Esophagus muscularis mucosa (tissue), 4 donors: Measurements from ENCODE around the gene RNFT2. TPM values are rescaled to one million over a fixed set of nuclear protein-coding genes. Genes with fewer than 3 reads are reported as not detected.
A peak's percentile ranks its signal among the peaks of the same experiment; 100 is the strongest.

Experiments
- DNase-seq: peaks from one replicate; pipeline ENCODE4 v3.0.0-alpha.2; 2017; ENCODE audit errors: extremely low spot score
- H3K27ac ChIP-seq, 4 donors: fragments of 200-600 bp; sonication (generic); replicated peaks in 1 of 4; 1 replicate in 3 of 4; 2 replicates in 1 of 4; pipeline ENCODE4 v1.5.1; 2016 to 2019; ENCODE audit warnings: mild to moderate bottlenecking in 1 of 4
- H3K27me3 ChIP-seq, 4 donors: fragments of 200-600 bp; sonication (generic); one replicate each; pipeline versions ENCODE4 v1.5.1 to v1.6.0; 2016 to 2019
- H3K36me3 ChIP-seq, 4 donors: fragments of 200-600 bp; sonication (generic); one replicate each; pipeline ENCODE4 v1.5.1; 2016 to 2019
- H3K4me1 ChIP-seq, 4 donors: fragments of 200-600 bp; sonication (generic); one replicate each; pipeline ENCODE4 v1.5.1; 2016 to 2019
- H3K4me3 ChIP-seq, 4 donors: fragments of 200-600 bp; sonication (generic); 1 replicate in 2 of 4; 2 replicates in 2 of 4; pipeline ENCODE4 v1.5.1; 2016 to 2019; ENCODE audit warnings: mild to moderate bottlenecking in 4 of 4, moderate library complexity in 1 of 4
- H3K9me3 ChIP-seq, 4 donors: fragments of 200-600 bp; sonication (generic); 1 replicate in 3 of 4; 2 replicates in 1 of 4; pipeline ENCODE4 v1.5.1; 2016 to 2019
- CTCF ChIP-seq, 3 experiments: fragments of 200-600 bp in 2 of 3; fragments of 450-650 bp in 1 of 3; sonication (generic) in 2 of 3; IDR thresholded peaks; one replicate each; pipeline ENCODE4 v1.5.1; 2017 to 2019; ENCODE audit warnings: antibody characterized with exemption in 3 of 3, mild to moderate bottlenecking in 2 of 3, moderate library complexity in 1 of 3
- EP300 ChIP-seq: sonication (generic); formaldehyde crosslinking; IDR thresholded peaks from one replicate; pipeline ENCODE4 v1.6.1; 2017; ENCODE audit warnings: antibody characterized with exemption
- POLR2A ChIP-seq: fragments of 450-650 bp; IDR thresholded peaks from one replicate; pipeline ENCODE4 v1.6.1; 2017; ENCODE audit warnings: antibody characterized with exemption, moderate library complexity, mild to moderate bottlenecking, low read depth
- POLR2AphosphoS5 ChIP-seq, 2 donors: sonication (generic); formaldehyde crosslinking; IDR thresholded peaks; one replicate each; pipeline ENCODE4 v1.6.1; 2017; ENCODE audit warnings: antibody characterized with exemption in 2 of 2
- WGBS: methylation state at CpG from one replicate; pipeline ENCODE4 v1.1.5; 2018; 5-methylcytosine and 5-hydroxymethylcytosine counted together
- intact Hi-C: fragments of 100-400 bp; cut with DNase I; formaldehyde crosslinking; loops from one replicate; pipeline ENCODE4 v1.15.1; 2023
- total RNA-seq, 4 donors: library from RNA; depleted of rRNA; stranded (reverse); fragments of >200 nt; gene quantifications; one replicate each; pipeline versions ENCODE4 v1.1.0 to v1.2.1, GENCODE V29; 2016

Gene RNFT2
- total RNA-seq, 4 donors from 2014 or later = 0.17 to 0.63 (median 0.34) TPM

GRCh38 chr12:116691636-116692035, 46.5 kb upstream of the RNFT2 start:
- 85% methylated on average over 4 of the region's 4 CpGs for WGBS

GRCh38 chr12:116692605-116693004, 45.5 kb upstream of the RNFT2 start:
- Histone ChIP-seq H3K36me3 (no peaks in the 10 kb centered on the region), H3K4me3 (no peak overlapping the region), H3K27me3 (peaks cover 0 to 59% (median 14%) of the 10 kb centered on the region in 4 donors), H3K27ac (no peak overlapping the region), H3K4me1 (peaks cover 13 to 26% (median 17%) of the 10 kb centered on the region in 4 donors), H3K9me3 (no peaks in the 10 kb centered on the region)
- DNase-seq = no peak
- TF ChIP-seq POLR2AphosphoS5 (IDR thresholded peaks at IDR 0.05) (no peak), CTCF (IDR thresholded peaks at IDR 0.05) (no peak), POLR2A (no peak), EP300 (no peak)
- intact Hi-C loops = no loop called here
- 80% methylated on average over 3 of the region's 3 CpGs for WGBS

More at GRCh38 chr12:116691636-116692035, 46.5 kb upstream of the RNFT2 start:
- Histone ChIP-seq H3K4me3 (no peak overlapping the region), H3K36me3 (no peaks in the 10 kb centered on the region), H3K27me3 (peaks cover 0 to 59% (median 14%) of the 10 kb centered on the region in 4 donors), H3K27ac (no peak overlapping the region), H3K4me1 (peaks cover 13 to 26% (median 17%) of the 10 kb centered on the region in 4 donors), H3K9me3 (no peaks in the 10 kb centered on the region)
- TF ChIP-seq CTCF (IDR thresholded peaks at IDR 0.05) (no peak), POLR2A (no peak), EP300 (no peak), POLR2AphosphoS5 (IDR thresholded peaks at IDR 0.05) (no peak)
- intact Hi-C loops = no loop called here
- DNase-seq = no peak

GRCh38 chr12:116693286-116694227, 44.6 kb upstream of the RNFT2 start:
- H3K27ac ChIP-seq = no peak overlapping the region
- H3K4me3 ChIP-seq = peak overlapping the region; percentile 14 to 39 (median 27)
- intact Hi-C loops = no loop called here
- no peak for DNase-seq
- no peaks in the 10 kb centered on the region for H3K36me3 ChIP-seq
- H3K9me3 ChIP-seq = no peaks in the 10 kb centered on the region
- TF ChIP-seq CTCF (IDR thresholded peaks at IDR 0.05) = no peak
- no peak for TF ChIP-seq EP300
- TF ChIP-seq POLR2AphosphoS5 (IDR thresholded peaks at IDR 0.05) = no peak
- TF ChIP-seq POLR2A = no peak
- H3K27me3 ChIP-seq = peaks cover 0 to 55% (median 14%) of the 10 kb centered on the region in 4 donors
- peaks cover 13 to 26% (median 17%) of the 10 kb centered on the region in 4 donors for H3K4me1 ChIP-seq
- 21% methylated on average over 32 of the region's 34 CpGs for WGBS

- WGBS = 73% methylated on average over 22 of the region's 22 CpGs
- peaks cover 13 to 26% (median 17%) of the 10 kb centered on the region in 4 donors for H3K4me1 ChIP-seq
- TF ChIP-seq CTCF (IDR thresholded peaks at IDR 0.05) = no peak
- TF ChIP-seq EP300 = no peak
- no peak for TF ChIP-seq POLR2AphosphoS5 (IDR thresholded peaks at IDR 0.05)
- no peak for TF ChIP-seq POLR2A
These were observed 43.3 kb upstream of the RNFT2 start for GRCh38 chr12:116694653-116695463.

More at GRCh38 chr12:116694653-116695463, 43.3 kb upstream of the RNFT2 start:
- no peaks in the 10 kb centered on the region for H3K36me3 ChIP-seq
- no peaks in the 10 kb centered on the region for H3K9me3 ChIP-seq
- H3K4me3 ChIP-seq = no peak overlapping the region
- no peak for DNase-seq
- peaks cover 0 to 54% (median 14%) of the 10 kb centered on the region in 4 donors for H3K27me3 ChIP-seq
- no peak overlapping the region for H3K27ac ChIP-seq
- intact Hi-C loops = no loop called here
